22Rv1 (cell line): Measurements from ENCODE around the gene SCARF1.
A peak's percentile ranks its signal among the peaks of the same experiment; 100 is the strongest.
"Not testable (repeated sequence)": the region's sequence is repeated elsewhere in the genome, so short reads cannot be mapped to it uniquely, and the experiment has no call there.

Experiments
- H3K27ac ChIP-seq: fragments of 450-650 bp; 2 replicates; pipeline ENCODE4 v1.5.1; 2017
- CTCF ChIP-seq: fragments of 450-650 bp; IDR thresholded peaks from 2 replicates; pipeline ENCODE4 v1.5.1; 2017; ENCODE audit warnings: mild to moderate bottlenecking
- ZFX ChIP-seq: fragments of 450-650 bp; IDR thresholded peaks from 2 replicates; pipeline ENCODE4 v1.6.1; 2017; ENCODE audit warnings: antibody characterized with exemption, borderline replicate concordance

SCARF1 gene

GRCh38 chr17:1645207-1646171 is at the start of gene SCARF1:
Gene SCARF1 (minus strand): TSS chr17:1645732. CDS start chr17:1645697, 35 bp downstream.
- no peak within 1 kb of the TSS for H3K27ac ChIP-seq
- no peak for TF ChIP-seq ZFX
- no peak for TF ChIP-seq CTCF

- H3K27ac ChIP-seq = no peak overlapping the region
- TF ChIP-seq CTCF = no peak
- no peak for TF ChIP-seq ZFX
Measured at GRCh38 chr17:1693339-1693738, 47.8 kb upstream of the SCARF1 start.

GRCh38 chr17:1690544-1691221 is 45.2 kb upstream of the SCARF1 start:
- no peak overlapping the region for H3K27ac ChIP-seq
- TF ChIP-seq ZFX (no peak), CTCF (no peak)

DNA sequence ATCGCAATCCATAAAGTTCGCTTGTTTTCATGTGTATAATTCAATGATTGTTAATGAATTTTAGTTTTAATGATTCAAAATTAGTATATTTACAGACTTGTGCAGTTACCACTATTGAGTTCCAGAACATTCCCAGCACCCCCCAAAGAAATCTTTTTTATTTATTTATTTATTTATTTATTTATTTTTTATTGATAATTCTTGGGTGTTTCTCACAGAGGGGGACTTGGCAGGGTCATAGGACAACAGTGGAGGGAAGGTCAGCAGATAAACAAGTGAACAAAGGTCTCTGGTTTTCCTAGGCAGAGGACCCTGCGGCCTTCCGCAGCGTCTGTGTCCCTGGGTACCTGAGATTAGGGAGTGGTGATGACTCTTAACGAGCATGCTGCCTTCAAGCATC is 42.9 kb upstream of the SCARF1 start:
- H3K27ac ChIP-seq = not testable (repeated sequence)

- no peak overlapping the region for H3K27ac ChIP-seq
- TF ChIP-seq CTCF (no peak), ZFX (no peak)
Measured at GRCh38 chr17:1686086-1686485, 40.6 kb upstream of the SCARF1 start.

GRCh38 chr17:1684378-1685189 is 39.1 kb upstream of the SCARF1 start, which contains the start of gene PRPF8:
Gene PRPF8 (minus strand): TSS chr17:1684867. CDS start chr17:1684571, 296 bp downstream.
- no peak for TF ChIP-seq ZFX
- TF ChIP-seq CTCF = no peak
- H3K27ac ChIP-seq = peak within 1 kb of the TSS; percentile 85

- TF ChIP-seq CTCF = no peak
- no peak for TF ChIP-seq ZFX
- H3K27ac ChIP-seq = peak overlapping the region; percentile 85
Measured at GRCh38 chr17:1683459-1683858, 37.9 kb upstream of the SCARF1 start.
